ENCODE data around the gene RER1. TPM values are rescaled to one million over a fixed set of nuclear protein-coding genes. Genes with fewer than 3 reads are reported as not detected.

Gene RER1
- total RNA-seq, 2 experiments from 2014 or later, result 60.5 to 138 TPM

- POLR2A ChIA-PET, result no interaction called here
- H3K36me3 ChIP-seq (ENCODE audit: insufficient read depth, low read length), result peaks cover 95% of the 10 kb centered on the region
- no peak overlapping the region for H3K27ac ChIP-seq (ENCODE audit: low read depth, low read length, poor library complexity, severe bottlenecking)
- peaks cover 4% of the 10 kb centered on the region; the same call in 1 of the 2 replicates for H3K79me2 ChIP-seq (ENCODE audit: insufficient read depth, low read depth, low read length)
- no peaks in the 10 kb centered on the region for H3K9me3 ChIP-seq (ENCODE audit: low read length)
- no peaks in the 10 kb centered on the region for H3K9me2 ChIP-seq (ENCODE audit: insufficient read depth, low read length)
- H2AFZ ChIP-seq (ENCODE audit: low read length), result no peak overlapping the region
- BruUV-seq (replicated peaks), result no TSS peak
- TF ChIP-seq EZH2phosphoT487 (IDR thresholded peaks at IDR 0.05; ENCODE audit: borderline replicate concordance, low read depth, low read length) (no peak), CTCF (conservative IDR thresholded peaks at IDR 0.05; ENCODE audit: low read length) (no peak)
- DNase-seq (ENCODE audit: low spot score), result no peak
- no peaks in the 10 kb centered on the region for H4K20me1 ChIP-seq (ENCODE audit: insufficient read depth, low read length)
- CTCF ChIA-PET (ENCODE audit: unreplicated experiment), result no interaction called here
- no peak overlapping the region for H3K4me2 ChIP-seq (ENCODE audit: low read length)
- no peak overlapping the region for H3K4me3 ChIP-seq (ENCODE audit: low read depth, low read length, poor library complexity, severe bottlenecking)
- H3K4me1 ChIP-seq (ENCODE audit: insufficient read depth, low read length, poor library complexity, severe bottlenecking), result no peaks in the 10 kb centered on the region
- intact Hi-C loops (cut with micrococcal nuclease; ENCODE audit: unreplicated experiment), result no loop called here
These were observed 8.9 kb downstream of the RER1 start for GRCh38 chr1:2400576-2400909.

GRCh38 chr1:2400950-2401649 is 9.5 kb downstream of the RER1 start:
- Histone ChIP-seq H3K4me2 (ENCODE audit: low read length) (no peak overlapping the region), H4K20me1 (ENCODE audit: insufficient read depth, low read length) (no peaks in the 10 kb centered on the region), H3K9me2 (ENCODE audit: insufficient read depth, low read length) (no peaks in the 10 kb centered on the region), H3K4me3 (ENCODE audit: low read depth, low read length, poor library complexity, severe bottlenecking) (no peak overlapping the region), H2AFZ (ENCODE audit: low read length) (no peak overlapping the region), H3K9me3 (ENCODE audit: low read length) (no peaks in the 10 kb centered on the region), H3K4me1 (ENCODE audit: insufficient read depth, low read length, poor library complexity, severe bottlenecking) (no peaks in the 10 kb centered on the region), H3K36me3 (ENCODE audit: insufficient read depth, low read length) (peaks cover 95% of the 10 kb centered on the region), H3K79me2 (ENCODE audit: insufficient read depth, low read depth, low read length) (no peaks in the 10 kb centered on the region; the same call in 1 of the 2 replicates), H3K27ac (ENCODE audit: low read depth, low read length, poor library complexity, severe bottlenecking) (no peak overlapping the region)
- intact Hi-C loops (cut with micrococcal nuclease; ENCODE audit: unreplicated experiment), result no loop called here
- ChIA-PET POLR2A (interaction anchor here (0.9 kb wide), 1 partner anchor 163 kb away, joined by 6 read pairs; no protein-coding TSS in a partner anchor), CTCF (ENCODE audit: unreplicated experiment) (no interaction called here)
- TF ChIP-seq EZH2phosphoT487 (IDR thresholded peaks at IDR 0.05; ENCODE audit: borderline replicate concordance, low read depth, low read length) (no peak), CTCF (conservative IDR thresholded peaks at IDR 0.05; ENCODE audit: low read length) (no peak)
- DNase-seq (ENCODE audit: low spot score), result no peak
- BruUV-seq (replicated peaks), result no TSS peak

GRCh38 chr1:2402420-2402819 is 10.8 kb downstream of the RER1 start:
- H3K36me3 ChIP-seq (ENCODE audit: insufficient read depth, low read length), result peaks cover 96% of the 10 kb centered on the region
- TF ChIP-seq EZH2phosphoT487 (IDR thresholded peaks at IDR 0.05; ENCODE audit: borderline replicate concordance, low read depth, low read length) (no peak), CTCF (conservative IDR thresholded peaks at IDR 0.05; ENCODE audit: low read length) (no peak)
- H3K4me2 ChIP-seq (ENCODE audit: low read length), result no peak overlapping the region
- no peak overlapping the region for H2AFZ ChIP-seq (ENCODE audit: low read length)
- intact Hi-C loops (cut with micrococcal nuclease; ENCODE audit: unreplicated experiment), result no loop called here
- no peak for DNase-seq (ENCODE audit: low spot score)
- no peak overlapping the region for H3K4me3 ChIP-seq (ENCODE audit: low read depth, low read length, poor library complexity, severe bottlenecking)
- H3K9me2 ChIP-seq (ENCODE audit: insufficient read depth, low read length), result no peaks in the 10 kb centered on the region
- no peaks in the 10 kb centered on the region for H3K9me3 ChIP-seq (ENCODE audit: low read length)
- H4K20me1 ChIP-seq (ENCODE audit: insufficient read depth, low read length), result no peaks in the 10 kb centered on the region
- H3K27ac ChIP-seq (ENCODE audit: low read depth, low read length, poor library complexity, severe bottlenecking), result no peak overlapping the region
- H3K4me1 ChIP-seq (ENCODE audit: insufficient read depth, low read length, poor library complexity, severe bottlenecking), result no peaks in the 10 kb centered on the region
- CTCF ChIA-PET (ENCODE audit: unreplicated experiment), result no interaction called here
- no TSS peak for BruUV-seq (replicated peaks)
- no peaks in the 10 kb centered on the region for H3K79me2 ChIP-seq (ENCODE audit: insufficient read depth, low read depth, low read length)
- POLR2A ChIA-PET, result interaction anchor here (0.9 kb wide), 1 partner anchor 162 kb away, joined by 6 read pairs; no protein-coding TSS in a partner anchor
